DMS 273 (cell line): ENCODE results near the gene GLP2R.
A peak's percentile ranks its signal among the peaks of the same experiment; 100 is the strongest.
"Not testable (repeated sequence)": the region's sequence is repeated elsewhere in the genome, so short reads cannot be mapped to it uniquely, and the experiment has no call there.

Experiments used
- DNase-seq: peaks from one replicate; lab custom pipeline; 2025; ENCODE audit not compliant: unreplicated experiment; lab: John Stamatoyannopoulos, UW

Gene GLP2R

GRCh38 chr17:9918804-9919352 lies 93.2 kb downstream of the GLP2R start:
- DNase-seq: no peak

DNA sequence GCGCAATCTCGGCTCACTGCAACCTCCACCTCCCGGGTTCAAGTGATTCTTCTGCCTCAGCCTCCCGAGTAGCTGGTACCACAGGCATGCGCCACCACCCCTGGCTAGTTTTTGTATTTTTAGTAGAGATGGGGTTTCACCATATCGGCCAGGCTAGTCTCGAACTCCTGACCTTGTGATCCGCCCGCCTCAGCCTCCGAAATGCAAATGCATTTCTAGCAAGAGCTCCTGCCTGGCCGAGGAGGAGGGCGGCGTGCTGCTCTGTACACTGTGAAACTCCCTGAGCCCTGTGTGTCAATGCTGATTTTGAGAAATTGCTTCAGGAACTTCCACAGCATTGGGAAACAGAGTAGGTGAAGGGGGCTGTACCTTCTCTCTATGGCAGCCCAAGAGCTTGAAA lies 95.5 kb downstream of the GLP2R start:
- DNase-seq: not testable (repeated sequence)

GRCh38 chr17:9922012-9922848 lies 96.5 kb downstream of the GLP2R start:
- DNase-seq: no peak

- peak; percentile 86 for DNase-seq
Measured at GRCh38 chr17:9924735-9925191, 99.0 kb downstream of the GLP2R start.

- no peak for DNase-seq
Measured at GRCh38 chr17:9925457-9925856, 99.7 kb downstream of the GLP2R start.

GRCh38 chr17:9926150-9926804 lies 100.6 kb downstream of the GLP2R start:
- DNase-seq: no peak

- DNase-seq: peak; percentile 80
Measured at GRCh38 chr17:9928601-9929333, 103.0 kb downstream of the GLP2R start.

DNA sequence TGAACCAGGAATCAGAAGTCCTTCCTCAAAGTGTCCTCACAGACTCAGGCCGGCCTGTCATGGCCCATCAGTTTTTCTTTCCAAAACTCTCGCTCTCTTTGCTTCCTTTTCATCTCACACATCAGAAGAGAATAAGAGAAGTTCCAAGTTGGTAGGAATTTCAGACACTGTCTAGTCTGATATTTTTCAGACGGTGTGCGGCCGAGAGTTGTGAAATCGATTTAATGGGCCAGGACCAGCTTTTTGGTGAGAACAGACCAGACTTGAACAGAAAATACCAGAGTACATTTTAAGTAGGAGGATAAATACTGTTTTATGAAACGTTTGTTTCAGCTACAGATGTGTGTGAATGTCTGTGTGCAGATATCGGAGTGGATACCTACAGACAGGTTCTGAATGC lies 104.1 kb downstream of the GLP2R start:
- DNase-seq: no peak

DNA sequence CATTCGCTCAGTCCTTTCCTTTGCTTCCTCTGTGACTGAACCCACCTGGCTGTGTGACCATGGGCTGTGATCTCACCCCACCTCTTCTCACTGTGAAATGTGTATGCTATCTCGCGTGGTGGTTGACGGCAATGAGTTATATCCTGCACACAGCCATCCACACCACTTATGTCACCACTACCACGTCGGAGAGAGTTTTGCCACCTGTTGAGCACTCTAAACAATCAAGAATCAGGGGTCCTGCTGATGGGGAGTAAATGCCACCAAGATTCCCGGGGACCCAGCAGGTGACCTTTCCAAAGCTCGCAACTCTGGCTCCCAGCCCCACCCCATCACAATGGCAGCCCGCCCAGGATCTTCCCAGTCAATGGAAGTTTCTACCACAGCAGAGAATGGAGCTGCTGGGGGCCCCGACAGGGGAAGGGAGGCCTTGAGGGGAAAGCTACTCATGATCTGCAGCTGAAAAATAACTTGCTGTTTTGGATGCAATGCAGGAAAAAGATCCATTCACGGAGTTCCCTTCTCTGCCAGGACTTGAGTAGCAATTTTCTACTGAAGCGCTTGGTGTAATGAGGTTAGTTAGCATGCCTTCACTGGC lies 105.5 kb downstream of the GLP2R start:
- DNase-seq: no peak

DNA sequence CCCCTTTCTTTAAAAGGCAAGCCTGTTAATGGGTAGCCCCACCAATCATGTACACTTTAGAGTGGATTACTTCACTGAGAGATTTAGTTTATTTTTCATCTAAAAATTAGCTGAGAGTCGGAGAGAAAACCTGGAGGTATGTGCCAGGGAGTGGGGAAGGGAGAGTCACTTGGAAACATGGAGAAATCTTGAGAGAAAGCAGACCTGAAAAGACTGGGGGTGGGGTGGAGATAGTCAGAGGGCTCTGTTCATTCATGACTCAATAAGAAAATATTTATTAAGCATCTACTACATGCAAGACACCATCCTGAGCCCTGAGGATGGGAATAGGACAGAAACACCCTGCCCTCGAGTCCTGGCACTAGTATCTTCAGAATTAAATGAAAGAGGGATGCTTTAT lies 106.8 kb downstream of the GLP2R start:
- DNase-seq: no peak

DNA sequence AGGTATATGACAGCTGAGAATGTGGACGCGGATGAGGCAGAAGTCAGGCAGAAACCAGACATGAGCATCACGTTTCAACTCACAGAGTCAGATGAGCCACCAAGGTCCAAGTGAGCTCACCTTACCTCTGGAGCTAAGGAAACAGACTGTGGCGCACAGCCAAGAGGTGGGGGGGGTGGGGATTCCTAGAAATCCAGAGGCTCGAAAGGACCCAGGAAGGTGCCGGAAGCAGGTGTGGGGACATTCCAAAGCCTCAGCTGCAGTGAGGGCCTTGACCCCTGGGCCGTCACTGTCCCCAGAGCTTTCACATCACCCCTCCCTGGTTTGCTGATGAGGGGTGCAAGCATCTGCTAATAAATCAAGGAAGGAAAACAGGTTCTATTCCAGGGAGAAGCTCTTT lies 108.6 kb downstream of the GLP2R start:
- no peak for DNase-seq

GRCh38 chr17:9935408-9935807 lies 109.7 kb downstream of the GLP2R start:
- DNase-seq: no peak

DNA sequence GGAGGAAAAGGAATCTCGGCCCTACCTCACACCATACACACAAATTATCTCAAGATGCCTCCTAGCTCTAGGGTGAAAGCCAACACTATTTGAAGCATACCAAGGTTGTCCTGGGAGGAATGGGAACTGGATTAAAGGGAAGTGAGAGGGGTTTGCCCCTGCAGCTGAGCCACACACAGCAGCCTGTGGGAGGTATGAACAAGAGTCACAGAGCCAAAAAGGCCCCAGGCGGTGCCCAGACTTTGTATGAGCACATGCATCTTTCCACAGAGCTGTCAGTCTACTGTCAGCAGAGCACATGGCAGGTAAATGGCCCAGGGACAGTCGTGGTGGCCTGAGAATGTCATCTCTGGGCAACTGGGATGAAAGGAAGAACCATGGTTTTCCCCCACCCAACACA lies 110.4 kb downstream of the GLP2R start:
- DNase-seq: no peak

DNA sequence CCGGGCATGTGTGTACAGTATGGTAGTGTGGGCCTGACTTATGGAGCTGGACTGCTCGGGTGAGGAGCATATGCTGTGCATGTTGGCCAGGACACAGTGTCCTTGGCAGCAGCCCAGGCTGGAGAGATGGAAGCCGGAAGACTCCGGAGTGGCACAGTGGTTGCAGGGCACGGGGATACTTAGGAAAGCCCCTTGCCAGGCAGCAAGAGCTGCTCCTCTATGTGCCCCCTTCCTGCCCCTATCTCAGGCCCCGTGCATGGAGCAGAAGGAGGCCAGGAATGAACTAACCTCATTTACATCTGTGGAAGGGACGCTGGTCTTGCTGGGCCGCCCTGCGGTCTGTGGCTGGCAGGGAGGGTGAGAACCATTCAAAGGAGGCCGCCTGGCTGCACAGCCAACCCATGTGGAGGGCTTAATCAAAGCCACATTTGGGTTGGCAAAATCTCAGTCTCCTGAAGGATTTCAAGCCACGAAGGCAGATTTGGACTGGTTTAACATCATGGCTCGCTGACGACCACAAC lies 111.6 kb downstream of the GLP2R start:
- DNase-seq: peak; percentile 6

DNA sequence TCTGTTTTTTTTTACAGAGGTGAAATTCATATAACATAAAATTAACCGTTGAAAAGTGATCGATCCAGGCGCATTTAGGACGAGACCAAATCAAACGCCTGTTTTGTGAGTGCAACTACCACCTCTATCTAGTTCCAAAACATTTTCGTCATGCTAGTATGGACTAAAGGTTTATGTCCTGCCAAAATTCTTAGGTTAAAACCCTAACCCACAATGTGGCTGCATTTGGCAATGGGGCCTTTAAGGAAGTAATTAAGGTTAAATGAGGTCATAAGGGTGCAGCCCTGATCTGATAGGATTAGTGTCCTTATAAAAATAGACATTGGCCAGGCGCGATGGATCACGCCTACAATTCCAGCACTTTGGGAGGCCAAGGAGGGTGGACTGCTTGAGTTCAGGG lies 112.2 kb downstream of the GLP2R start:
- DNase-seq: no peak

- no peak for DNase-seq
Measured at GRCh38 chr17:9938764-9939163, 113.0 kb downstream of the GLP2R start.

- DNase-seq: no peak
Measured at GRCh38 chr17:9940841-9941240, 115.1 kb downstream of the GLP2R start.

DNA sequence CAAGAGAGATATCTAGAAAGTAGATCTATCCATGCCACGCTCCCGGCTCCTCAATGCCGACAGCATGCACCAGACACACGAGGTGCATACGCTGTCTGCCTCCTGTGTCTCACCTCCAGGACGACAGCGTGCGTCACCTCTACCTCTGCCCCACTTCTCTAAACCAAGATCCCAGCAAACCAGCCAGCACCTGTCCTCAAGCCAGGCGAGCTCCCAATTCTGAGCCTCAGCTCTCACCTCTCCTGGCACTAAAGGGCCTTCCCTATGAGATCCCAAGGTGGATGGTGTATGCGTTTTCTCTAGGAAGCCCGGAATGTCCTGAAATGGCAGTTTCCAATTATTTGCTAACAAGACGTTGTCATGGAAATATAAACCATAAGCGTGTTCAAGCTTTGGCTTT lies 115.6 kb downstream of the GLP2R start:
- DNase-seq: no peak
